Upper lobe of left lung (tissue), 4 donors: ENCODE data around the gene RHEB.

Source experiments
- POLR2A ChIP-seq, 4 donors: fragments of 450-650 bp; IDR thresholded peaks; one replicate each; pipeline ENCODE4 v1.5.1; 2016 to 2017; ENCODE audit warnings: antibody characterized with exemption in 4 of 4, mild to moderate bottlenecking in 2 of 4
- POLR2AphosphoS5 ChIP-seq, 2 donors: sonication (generic); formaldehyde crosslinking; IDR thresholded peaks; one replicate each; pipeline ENCODE4 v1.5.1; 2017; ENCODE audit warnings: antibody characterized with exemption in 2 of 2
- TF ChIP-seq, protein P1 (sequence below), 6 experiments: fragments of 450-650 bp in 4 of 6; fragments of 200-600 bp in 2 of 6; sonication (generic) in 2 of 6; IDR thresholded peaks; one replicate each; pipeline ENCODE4 v1.5.1; 2016 to 2019; ENCODE audit warnings: antibody characterized with exemption in 6 of 6

DNA sequence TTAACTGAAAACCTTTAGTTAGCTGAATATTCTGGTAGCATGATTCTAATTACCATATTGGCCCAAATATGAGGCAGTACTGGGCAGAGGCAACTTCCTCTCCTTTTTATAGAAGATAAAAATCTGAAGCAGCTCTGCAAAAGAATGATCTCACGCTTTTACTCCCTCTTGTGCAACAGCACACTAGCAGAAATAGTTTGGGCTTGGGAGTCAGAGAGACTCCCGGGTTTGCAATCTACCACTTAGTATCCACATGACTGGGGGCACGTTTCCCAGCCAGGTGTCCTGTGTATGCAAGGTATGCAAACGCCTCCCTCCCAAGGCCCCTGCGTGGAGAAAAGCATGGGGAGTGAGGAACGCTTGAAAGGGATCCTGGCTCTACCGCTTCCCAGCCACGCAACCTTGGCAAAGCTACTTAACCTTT, 47.2 kb upstream of the RHEB start:
- no peak for TF ChIP-seq POLR2AphosphoS5 (IDR thresholded peaks at IDR 0.05)
- TF ChIP-seq, protein P1, sequence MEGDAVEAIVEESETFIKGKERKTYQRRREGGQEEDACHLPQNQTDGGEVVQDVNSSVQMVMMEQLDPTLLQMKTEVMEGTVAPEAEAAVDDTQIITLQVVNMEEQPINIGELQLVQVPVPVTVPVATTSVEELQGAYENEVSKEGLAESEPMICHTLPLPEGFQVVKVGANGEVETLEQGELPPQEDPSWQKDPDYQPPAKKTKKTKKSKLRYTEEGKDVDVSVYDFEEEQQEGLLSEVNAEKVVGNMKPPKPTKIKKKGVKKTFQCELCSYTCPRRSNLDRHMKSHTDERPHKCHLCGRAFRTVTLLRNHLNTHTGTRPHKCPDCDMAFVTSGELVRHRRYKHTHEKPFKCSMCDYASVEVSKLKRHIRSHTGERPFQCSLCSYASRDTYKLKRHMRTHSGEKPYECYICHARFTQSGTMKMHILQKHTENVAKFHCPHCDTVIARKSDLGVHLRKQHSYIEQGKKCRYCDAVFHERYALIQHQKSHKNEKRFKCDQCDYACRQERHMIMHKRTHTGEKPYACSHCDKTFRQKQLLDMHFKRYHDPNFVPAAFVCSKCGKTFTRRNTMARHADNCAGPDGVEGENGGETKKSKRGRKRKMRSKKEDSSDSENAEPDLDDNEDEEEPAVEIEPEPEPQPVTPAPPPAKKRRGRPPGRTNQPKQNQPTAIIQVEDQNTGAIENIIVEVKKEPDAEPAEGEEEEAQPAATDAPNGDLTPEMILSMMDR (IDR thresholded peaks at IDR 0.05) = no peak
- no peak for TF ChIP-seq POLR2A (IDR thresholded peaks at IDR 0.05)
